ENCODE measurements around the gene ARHGAP18.

- TF ChIP-seq POLR2A (IDR thresholded peaks at IDR 0.05) = no peak
- TF ChIP-seq, protein P1, sequence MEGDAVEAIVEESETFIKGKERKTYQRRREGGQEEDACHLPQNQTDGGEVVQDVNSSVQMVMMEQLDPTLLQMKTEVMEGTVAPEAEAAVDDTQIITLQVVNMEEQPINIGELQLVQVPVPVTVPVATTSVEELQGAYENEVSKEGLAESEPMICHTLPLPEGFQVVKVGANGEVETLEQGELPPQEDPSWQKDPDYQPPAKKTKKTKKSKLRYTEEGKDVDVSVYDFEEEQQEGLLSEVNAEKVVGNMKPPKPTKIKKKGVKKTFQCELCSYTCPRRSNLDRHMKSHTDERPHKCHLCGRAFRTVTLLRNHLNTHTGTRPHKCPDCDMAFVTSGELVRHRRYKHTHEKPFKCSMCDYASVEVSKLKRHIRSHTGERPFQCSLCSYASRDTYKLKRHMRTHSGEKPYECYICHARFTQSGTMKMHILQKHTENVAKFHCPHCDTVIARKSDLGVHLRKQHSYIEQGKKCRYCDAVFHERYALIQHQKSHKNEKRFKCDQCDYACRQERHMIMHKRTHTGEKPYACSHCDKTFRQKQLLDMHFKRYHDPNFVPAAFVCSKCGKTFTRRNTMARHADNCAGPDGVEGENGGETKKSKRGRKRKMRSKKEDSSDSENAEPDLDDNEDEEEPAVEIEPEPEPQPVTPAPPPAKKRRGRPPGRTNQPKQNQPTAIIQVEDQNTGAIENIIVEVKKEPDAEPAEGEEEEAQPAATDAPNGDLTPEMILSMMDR (IDR thresholded peaks at IDR 0.05) = no peak
These were observed 14.0 kb downstream of the ARHGAP18 start for GRCh38 chr6:129696028-129696418.

Data from lower leg skin (tissue), 3 donors.